GM12878 (cell line): ENCODE data around the gene IRAG1. TPM values are rescaled to one million over a fixed set of nuclear protein-coding genes. Genes with fewer than 3 reads are reported as not detected.

Experiments used
- ATAC-seq: fragments of 200-7000 bp; cut with Tn5 transposase; 3 replicates; pipeline ENCODE4 v1.9.1; 2020; ENCODE audit warnings: mild to moderate bottlenecking, moderate library complexity
- BruUV-seq: library from RNA; stranded (reverse); fragments of 400-500 nt; replicated peaks from 2 replicates; lab custom pipeline; 2021; lab: Mats Ljungman, UMichigan
- CTCF ChIA-PET: fragments of 300-600 bp; sonication (Branson Sonifier 250); formaldehyde crosslinking; extraction: SDS; loops from one replicate; lab custom pipeline; 2021; ENCODE audit warnings: inconsistent platforms; lab: Yijun Ruan, JAX
- POLR2A ChIA-PET: fragments of 350-600 bp; formaldehyde crosslinking; extraction: SDS; loops from one replicate; lab custom pipeline; 2021; ENCODE audit warnings: inconsistent platforms; lab: Charles Lee
- RAD21 ChIA-PET: fragments of 300-600 bp; sonication (Branson Sonifier 250); formaldehyde crosslinking; loops from one replicate; lab custom pipeline; 2023; ENCODE audit warnings: antibody characterized with exemption; ENCODE audit not compliant: unreplicated experiment; lab: Charles Lee
- SMC1A ChIA-PET: fragments of 300-600 bp; sonication (Branson Sonifier 250); formaldehyde crosslinking; loops from one replicate; lab custom pipeline; 2023; ENCODE audit not compliant: unreplicated experiment, uncharacterized antibody; lab: Charles Lee
- DNase-seq: peaks from one replicate; pipeline ENCODE4 v3.0.0-alpha.2; 2011; ENCODE audit warnings: low read depth, low spot score
- FAIRE-seq: peaks from 3 replicates; lab custom pipeline; 2011; peaks lifted over from hg19 to GRCh38; lab: Jason Lieb, UNC
- H2AFZ ChIP-seq: 2 replicates; pipeline ENCODE4 v1.6.0; 2011; ENCODE audit warnings: low read depth, low read length, control low read depth; ENCODE audit not compliant: control insufficient read depth
- H3K27ac ChIP-seq: 2 replicates; pipeline ENCODE4 v1.5.1; 2011; ENCODE audit warnings: control low read depth; ENCODE audit not compliant: control insufficient read depth, insufficient read depth
- H3K27me3 ChIP-seq, 2 experiments: replicated peaks in 1 of 2; 2 replicates each; pipeline versions ENCODE4 v1.6.0 to v1.6.1; 2011; ENCODE audit warnings: low read length in 1 of 2; ENCODE audit not compliant: control insufficient read depth in 2 of 2, insufficient read depth in 2 of 2
- H3K36me3 ChIP-seq, 2 experiments: 2 replicates each; pipeline ENCODE4 v1.5.1; 2011; ENCODE audit warnings: low read length in 1 of 2; ENCODE audit not compliant: control insufficient read depth in 2 of 2, insufficient read depth in 2 of 2
- H3K4me1 ChIP-seq: 2 replicates; pipeline ENCODE4 v1.6.1; 2011; ENCODE audit warnings: mild to moderate bottlenecking, low read length, moderate library complexity, mixed read lengths; ENCODE audit not compliant: control insufficient read depth, insufficient read depth
- H3K4me2 ChIP-seq: 2 replicates; pipeline ENCODE4 v1.6.0; 2011; ENCODE audit warnings: control low read depth; ENCODE audit not compliant: control insufficient read depth, insufficient read depth
- H3K4me3 ChIP-seq: fragments of 200-600 bp; sonication (generic); 2 replicates; pipeline ENCODE4 v1.5.1; 2016
- H3K79me2 ChIP-seq: 2 replicates; pipeline ENCODE4 v1.6.0; 2011; ENCODE audit warnings: low read length; ENCODE audit not compliant: control insufficient read depth, insufficient read depth
- H3K9ac ChIP-seq: 2 replicates; pipeline ENCODE4 v1.8.0; 2011; ENCODE audit warnings: low read length, control low read depth, mixed read lengths; ENCODE audit not compliant: control insufficient read depth, insufficient read depth
- H3K9me3 ChIP-seq: replicated peaks from 3 replicates; pipeline ENCODE4 v1.5.1; 2011; ENCODE audit warnings: mild to moderate bottlenecking, low read length; ENCODE audit not compliant: control insufficient read depth, insufficient read depth
- H4K20me1 ChIP-seq: 2 replicates; pipeline ENCODE4 v1.6.0; 2011; ENCODE audit not compliant: control insufficient read depth, insufficient read depth
- SMAD1 ChIP-seq: fragments of 450-650 bp; IDR thresholded peaks from 2 replicates; pipeline ENCODE4 v1.6.1; 2018; ENCODE audit warnings: mild to moderate bottlenecking, low read depth; ENCODE audit not compliant: partially characterized antibody
- TAF1 ChIP-seq: IDR thresholded peaks from 2 replicates; pipeline ENCODE4 v1.6.1; 2011; ENCODE audit warnings: mild to moderate bottlenecking, low read depth, low read length, borderline replicate concordance
- WGBS: methylation state at CpG from one replicate; pipeline ENCODE4 v1.1.6; 2016; ENCODE audit warnings: low lambda C conversion rate; ENCODE audit not compliant: insufficient replicate concordance, insufficient coverage; ENCODE audit errors: missing lambda C conversion rate; 5-methylcytosine and 5-hydroxymethylcytosine counted together
- in situ Hi-C: fragments of 300-500 bp; cut with MboI; formaldehyde crosslinking; loops from 9 replicates; pipeline ENCODE4 v1.14.3; 2018; ENCODE audit warnings: mixed read lengths
- intact Hi-C: fragments of 100-400 bp; cut with micrococcal nuclease; formaldehyde crosslinking; loops from one replicate; pipeline ENCODE4 v1.14.2; 2022; ENCODE audit not compliant: unreplicated experiment
- polyA plus RNA-seq, 11 experiments: library from polyadenylated mRNA; depleted of rRNA in 4 of 11; unstranded in 6 of 11; stranded (reverse) in 5 of 11; fragments of >200 nt; fragmentation: Nextera tagmentation in 4 of 11; fragmentation: Illumina TruSeq in 1 of 11; extraction: Ambion mirVana in 4 of 11; extraction: Trizol in 1 of 11; gene quantifications; 1 replicate in 1 of 11; 2 replicates in 10 of 11; pipeline versions ENCODE4 v1.2.1 to v1.2.3, GENCODE V29; 2011 to 2016; ENCODE audit warnings: inconsistent platforms in 2 of 11, missing spikeins in 2 of 11, low read depth in 1 of 11
- total RNA-seq, 4 experiments: library from RNA; depleted of rRNA in 3 of 4; stranded (reverse); fragments of >200 nt in 3 of 4; fragmentation: Illumina TruSeq in 1 of 4; extraction: Trizol in 1 of 4; gene quantifications; 2 replicates each; pipeline versions ENCODE4 v1.2.1 to v1.2.3, GENCODE V29; 2013 to 2021
- TF ChIP-seq, protein P1 (sequence below): IDR thresholded peaks from 2 replicates; pipeline ENCODE4 v1.6.1; 2011; ENCODE audit warnings: low read depth, mild to moderate bottlenecking, low read length, moderate library complexity, borderline replicate concordance; ENCODE audit errors: extremely low read depth
- TF ChIP-seq, protein P2 (sequence below): fragments of 150-350 bp; IDR thresholded peaks from 2 replicates; pipeline ENCODE4 v1.6.1; 2016; ENCODE audit warnings: low read depth, low read length
- TF ChIP-seq, protein P3 (sequence below), 3 experiments: IDR thresholded peaks in 2 of 3; conservative IDR thresholded peaks in 1 of 3; 2 replicates each; pipeline ENCODE4 v1.5.1; 2011; ENCODE audit warnings: low read depth in 3 of 3, low read length in 3 of 3, mild to moderate bottlenecking in 3 of 3, control low read depth in 2 of 3, moderate library complexity in 2 of 3, inconsistent platforms in 1 of 3, mixed read lengths in 1 of 3; ENCODE audit not compliant: control insufficient read depth in 2 of 3, insufficient read depth in 1 of 3; ENCODE audit errors: extremely low read depth in 1 of 3
- TF ChIP-seq, protein P4 (sequence below): fragments of 450-650 bp; conservative IDR thresholded peaks from 2 replicates; pipeline ENCODE4 v1.6.1; 2017; ENCODE audit warnings: mild to moderate bottlenecking, moderate library complexity
- TF ChIP-seq, protein P5 (sequence below): fragments of 450-650 bp; formaldehyde crosslinking; IDR thresholded peaks from 2 replicates; pipeline ENCODE4 v1.4.0; 2020; ENCODE audit warnings: mild to moderate bottlenecking, moderate library complexity

IRAG1 gene
- total and polyA plus RNA-seq, 10 of the 15 experiments (the other 5 are each of a cell fraction or from before 2014, with no cell fraction given) = 0.02 to 0.18 (median 0.06) TPM; not detected in 4

DNA sequence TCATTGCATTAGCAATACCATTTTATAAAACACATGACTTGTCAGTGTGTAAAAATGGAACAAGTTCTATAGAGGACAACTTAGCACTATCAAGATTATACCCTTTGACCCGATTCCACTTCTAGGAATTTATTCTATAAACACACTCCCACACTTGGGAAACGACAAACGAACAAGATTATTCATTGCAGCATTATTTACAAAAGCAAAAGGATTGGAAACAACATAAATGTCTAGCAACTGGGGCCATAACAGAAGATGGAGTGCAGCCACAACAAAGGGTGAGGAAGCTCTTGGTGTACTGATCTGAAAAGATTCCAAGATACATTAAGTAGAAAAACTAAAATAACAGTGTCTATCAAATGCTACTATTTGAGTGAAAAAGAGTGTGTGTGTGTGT lies 2.3 kb upstream of the IRAG1 start (continued):
- TF ChIP-seq TAF1 = no peak
- TF ChIP-seq, protein P1, sequence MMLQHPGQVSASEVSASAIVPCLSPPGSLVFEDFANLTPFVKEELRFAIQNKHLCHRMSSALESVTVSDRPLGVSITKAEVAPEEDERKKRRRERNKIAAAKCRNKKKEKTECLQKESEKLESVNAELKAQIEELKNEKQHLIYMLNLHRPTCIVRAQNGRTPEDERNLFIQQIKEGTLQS = no peak
- no peak for TF ChIP-seq SMAD1
- TF ChIP-seq, protein P2, sequence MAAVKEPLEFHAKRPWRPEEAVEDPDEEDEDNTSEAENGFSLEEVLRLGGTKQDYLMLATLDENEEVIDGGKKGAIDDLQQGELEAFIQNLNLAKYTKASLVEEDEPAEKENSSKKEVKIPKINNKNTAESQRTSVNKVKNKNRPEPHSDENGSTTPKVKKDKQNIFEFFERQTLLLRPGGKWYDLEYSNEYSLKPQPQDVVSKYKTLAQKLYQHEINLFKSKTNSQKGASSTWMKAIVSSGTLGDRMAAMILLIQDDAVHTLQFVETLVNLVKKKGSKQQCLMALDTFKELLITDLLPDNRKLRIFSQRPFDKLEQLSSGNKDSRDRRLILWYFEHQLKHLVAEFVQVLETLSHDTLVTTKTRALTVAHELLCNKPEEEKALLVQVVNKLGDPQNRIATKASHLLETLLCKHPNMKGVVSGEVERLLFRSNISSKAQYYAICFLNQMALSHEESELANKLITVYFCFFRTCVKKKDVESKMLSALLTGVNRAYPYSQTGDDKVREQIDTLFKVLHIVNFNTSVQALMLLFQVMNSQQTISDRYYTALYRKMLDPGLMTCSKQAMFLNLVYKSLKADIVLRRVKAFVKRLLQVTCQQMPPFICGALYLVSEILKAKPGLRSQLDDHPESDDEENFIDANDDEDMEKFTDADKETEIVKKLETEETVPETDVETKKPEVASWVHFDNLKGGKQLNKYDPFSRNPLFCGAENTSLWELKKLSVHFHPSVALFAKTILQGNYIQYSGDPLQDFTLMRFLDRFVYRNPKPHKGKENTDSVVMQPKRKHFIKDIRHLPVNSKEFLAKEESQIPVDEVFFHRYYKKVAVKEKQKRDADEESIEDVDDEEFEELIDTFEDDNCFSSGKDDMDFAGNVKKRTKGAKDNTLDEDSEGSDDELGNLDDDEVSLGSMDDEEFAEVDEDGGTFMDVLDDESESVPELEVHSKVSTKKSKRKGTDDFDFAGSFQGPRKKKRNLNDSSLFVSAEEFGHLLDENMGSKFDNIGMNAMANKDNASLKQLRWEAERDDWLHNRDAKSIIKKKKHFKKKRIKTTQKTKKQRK = no peak

DNA sequence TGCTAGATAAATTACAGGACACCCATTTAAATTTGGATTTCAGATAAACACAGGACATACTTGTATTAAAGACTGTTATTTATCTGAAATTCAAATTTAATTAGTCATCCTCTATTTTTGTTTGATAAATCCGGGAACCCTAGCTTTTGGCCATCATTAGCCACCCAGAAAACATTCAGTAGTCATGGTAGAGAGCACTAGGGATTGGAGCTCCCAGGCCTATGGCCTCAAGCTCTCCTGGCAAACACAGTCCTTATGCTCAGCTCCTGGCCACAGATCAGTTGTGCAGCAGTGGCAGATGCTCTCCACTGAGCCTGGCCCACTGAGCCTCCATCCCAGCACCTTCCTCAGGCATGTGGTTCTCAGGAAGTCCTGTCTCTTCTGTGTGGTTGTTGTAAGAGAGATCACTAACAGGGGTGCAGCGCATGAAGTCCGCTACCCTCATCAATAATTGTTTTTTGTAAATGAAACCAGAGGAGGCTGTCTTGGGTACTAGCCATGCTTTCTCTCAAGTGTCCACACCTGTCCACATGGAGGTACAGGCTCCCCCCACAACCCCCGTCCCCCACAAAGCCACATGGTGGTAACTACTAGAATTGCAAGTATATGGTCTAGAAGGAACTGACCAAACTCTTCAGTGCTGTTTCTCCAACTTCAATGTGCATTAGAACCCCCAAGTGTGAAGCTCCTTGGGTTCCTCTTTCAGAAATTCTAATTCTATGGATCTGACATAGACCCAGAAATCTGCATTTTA lies 1.1 kb upstream of the IRAG1 start:
- in situ Hi-C loops (no loop called here), intact Hi-C loops (loop anchor here (5.0 kb wide), 1 partner anchor 412 kb away; no protein-coding TSS in a partner anchor)
- WGBS = 52% methylated on average over 4 of the region's 4 CpGs
- no peak for DNase-seq
- Histone ChIP-seq H4K20me1 (no peaks in the 10 kb centered on the region), H3K9me3 (peaks cover 2% of the 10 kb centered on the region; the same call in 1 of the 3 replicates), H3K4me2 (no peak overlapping the region), H3K36me3 (no peaks in the 10 kb centered on the region), H3K4me3 (no peak overlapping the region), H3K9ac (no peak overlapping the region), H2AFZ (no peak overlapping the region), H3K27ac (no peak overlapping the region), H3K79me2 (no peaks in the 10 kb centered on the region), H3K4me1 (no peaks in the 10 kb centered on the region), H3K27me3 (peaks cover 0 to 6% of the 10 kb centered on the region in 2 experiments; a peak in 3 of 4 replicates)
- ATAC-seq = no peak
- no peak for FAIRE-seq
- no TSS peak for BruUV-seq
- CTCF ChIA-PET = no interaction called here
- POLR2A ChIA-PET = no interaction called here
- SMC1A ChIA-PET = interaction anchor here (1.0 kb wide), 1 partner anchor 16 kb away, joined by 3 read pairs; no protein-coding TSS in a partner anchor
- RAD21 ChIA-PET = no interaction called here
- TF ChIP-seq, protein P3, sequence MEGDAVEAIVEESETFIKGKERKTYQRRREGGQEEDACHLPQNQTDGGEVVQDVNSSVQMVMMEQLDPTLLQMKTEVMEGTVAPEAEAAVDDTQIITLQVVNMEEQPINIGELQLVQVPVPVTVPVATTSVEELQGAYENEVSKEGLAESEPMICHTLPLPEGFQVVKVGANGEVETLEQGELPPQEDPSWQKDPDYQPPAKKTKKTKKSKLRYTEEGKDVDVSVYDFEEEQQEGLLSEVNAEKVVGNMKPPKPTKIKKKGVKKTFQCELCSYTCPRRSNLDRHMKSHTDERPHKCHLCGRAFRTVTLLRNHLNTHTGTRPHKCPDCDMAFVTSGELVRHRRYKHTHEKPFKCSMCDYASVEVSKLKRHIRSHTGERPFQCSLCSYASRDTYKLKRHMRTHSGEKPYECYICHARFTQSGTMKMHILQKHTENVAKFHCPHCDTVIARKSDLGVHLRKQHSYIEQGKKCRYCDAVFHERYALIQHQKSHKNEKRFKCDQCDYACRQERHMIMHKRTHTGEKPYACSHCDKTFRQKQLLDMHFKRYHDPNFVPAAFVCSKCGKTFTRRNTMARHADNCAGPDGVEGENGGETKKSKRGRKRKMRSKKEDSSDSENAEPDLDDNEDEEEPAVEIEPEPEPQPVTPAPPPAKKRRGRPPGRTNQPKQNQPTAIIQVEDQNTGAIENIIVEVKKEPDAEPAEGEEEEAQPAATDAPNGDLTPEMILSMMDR (IDR thresholded peaks at IDR 0.05 in 2 of 3, conservative IDR thresholded peaks at IDR 0.05 in 1 of 3; ENCODE audit: control insufficient read depth in 2 of 3, extremely low read depth in 1 of 3, insufficient read depth in 1 of 3, low read depth in 3 of 3, low read length in 3 of 3) = peak in 1 of 3 experiments; percentile 8; a peak in 1 of 6 replicates
- TF ChIP-seq, protein P4, sequence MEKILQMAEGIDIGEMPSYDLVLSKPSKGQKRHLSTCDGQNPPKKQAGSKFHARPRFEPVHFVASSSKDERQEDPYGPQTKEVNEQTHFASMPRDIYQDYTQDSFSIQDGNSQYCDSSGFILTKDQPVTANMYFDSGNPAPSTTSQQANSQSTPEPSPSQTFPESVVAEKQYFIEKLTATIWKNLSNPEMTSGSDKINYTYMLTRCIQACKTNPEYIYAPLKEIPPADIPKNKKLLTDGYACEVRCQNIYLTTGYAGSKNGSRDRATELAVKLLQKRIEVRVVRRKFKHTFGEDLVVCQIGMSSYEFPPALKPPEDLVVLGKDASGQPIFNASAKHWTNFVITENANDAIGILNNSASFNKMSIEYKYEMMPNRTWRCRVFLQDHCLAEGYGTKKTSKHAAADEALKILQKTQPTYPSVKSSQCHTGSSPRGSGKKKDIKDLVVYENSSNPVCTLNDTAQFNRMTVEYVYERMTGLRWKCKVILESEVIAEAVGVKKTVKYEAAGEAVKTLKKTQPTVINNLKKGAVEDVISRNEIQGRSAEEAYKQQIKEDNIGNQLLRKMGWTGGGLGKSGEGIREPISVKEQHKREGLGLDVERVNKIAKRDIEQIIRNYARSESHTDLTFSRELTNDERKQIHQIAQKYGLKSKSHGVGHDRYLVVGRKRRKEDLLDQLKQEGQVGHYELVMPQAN = no peak
- TF ChIP-seq, protein P5, sequence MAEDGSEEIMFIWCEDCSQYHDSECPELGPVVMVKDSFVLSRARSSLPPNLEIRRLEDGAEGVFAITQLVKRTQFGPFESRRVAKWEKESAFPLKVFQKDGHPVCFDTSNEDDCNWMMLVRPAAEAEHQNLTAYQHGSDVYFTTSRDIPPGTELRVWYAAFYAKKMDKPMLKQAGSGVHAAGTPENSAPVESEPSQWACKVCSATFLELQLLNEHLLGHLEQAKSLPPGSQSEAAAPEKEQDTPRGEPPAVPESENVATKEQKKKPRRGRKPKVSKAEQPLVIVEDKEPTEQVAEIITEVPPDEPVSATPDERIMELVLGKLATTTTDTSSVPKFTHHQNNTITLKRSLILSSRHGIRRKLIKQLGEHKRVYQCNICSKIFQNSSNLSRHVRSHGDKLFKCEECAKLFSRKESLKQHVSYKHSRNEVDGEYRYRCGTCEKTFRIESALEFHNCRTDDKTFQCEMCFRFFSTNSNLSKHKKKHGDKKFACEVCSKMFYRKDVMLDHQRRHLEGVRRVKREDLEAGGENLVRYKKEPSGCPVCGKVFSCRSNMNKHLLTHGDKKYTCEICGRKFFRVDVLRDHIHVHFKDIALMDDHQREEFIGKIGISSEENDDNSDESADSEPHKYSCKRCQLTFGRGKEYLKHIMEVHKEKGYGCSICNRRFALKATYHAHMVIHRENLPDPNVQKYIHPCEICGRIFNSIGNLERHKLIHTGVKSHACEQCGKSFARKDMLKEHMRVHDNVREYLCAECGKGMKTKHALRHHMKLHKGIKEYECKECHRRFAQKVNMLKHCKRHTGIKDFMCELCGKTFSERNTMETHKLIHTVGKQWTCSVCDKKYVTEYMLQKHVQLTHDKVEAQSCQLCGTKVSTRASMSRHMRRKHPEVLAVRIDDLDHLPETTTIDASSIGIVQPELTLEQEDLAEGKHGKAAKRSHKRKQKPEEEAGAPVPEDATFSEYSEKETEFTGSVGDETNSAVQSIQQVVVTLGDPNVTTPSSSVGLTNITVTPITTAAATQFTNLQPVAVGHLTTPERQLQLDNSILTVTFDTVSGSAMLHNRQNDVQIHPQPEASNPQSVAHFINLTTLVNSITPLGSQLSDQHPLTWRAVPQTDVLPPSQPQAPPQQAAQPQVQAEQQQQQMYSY = no peak
